Fibroblast of peridontal ligament (primary cell): ENCODE results near the gene ARL4D.
"Not testable (repeated sequence)": the region's sequence is repeated elsewhere in the genome, so short reads cannot be mapped to it uniquely, and the experiment has no call there.

Experiments
- DNase-seq: peaks from one replicate; pipeline ENCODE4 v3.0.0-alpha.2; 2010; ENCODE audit errors: extremely low read depth

The ARL4D gene

DNA sequence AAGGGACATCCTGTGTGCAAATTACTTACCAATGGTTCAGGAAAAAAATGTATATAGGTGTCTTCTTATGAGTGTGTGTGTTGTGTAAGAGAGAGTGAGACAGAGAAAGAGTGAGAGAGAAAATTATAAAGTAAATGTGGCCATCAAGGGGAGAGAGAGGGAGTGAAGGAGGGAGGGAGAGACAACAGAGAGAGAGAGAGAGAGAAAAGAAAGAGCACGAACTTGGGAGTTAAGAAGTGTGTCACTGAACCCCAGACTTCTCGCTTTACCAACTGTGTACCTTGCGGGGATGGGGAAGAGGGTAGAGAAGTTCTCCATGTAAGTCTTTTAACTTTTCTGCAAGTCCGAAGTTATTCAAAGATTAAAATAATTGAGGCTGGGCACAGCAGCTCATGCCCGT is 28.8 kb upstream of the ARL4D start:
- DNase-seq, result no peak

- DNase-seq, result no peak
Measured at GRCh38 chr17:43371227-43371821, 27.5 kb upstream of the ARL4D start.

DNA sequence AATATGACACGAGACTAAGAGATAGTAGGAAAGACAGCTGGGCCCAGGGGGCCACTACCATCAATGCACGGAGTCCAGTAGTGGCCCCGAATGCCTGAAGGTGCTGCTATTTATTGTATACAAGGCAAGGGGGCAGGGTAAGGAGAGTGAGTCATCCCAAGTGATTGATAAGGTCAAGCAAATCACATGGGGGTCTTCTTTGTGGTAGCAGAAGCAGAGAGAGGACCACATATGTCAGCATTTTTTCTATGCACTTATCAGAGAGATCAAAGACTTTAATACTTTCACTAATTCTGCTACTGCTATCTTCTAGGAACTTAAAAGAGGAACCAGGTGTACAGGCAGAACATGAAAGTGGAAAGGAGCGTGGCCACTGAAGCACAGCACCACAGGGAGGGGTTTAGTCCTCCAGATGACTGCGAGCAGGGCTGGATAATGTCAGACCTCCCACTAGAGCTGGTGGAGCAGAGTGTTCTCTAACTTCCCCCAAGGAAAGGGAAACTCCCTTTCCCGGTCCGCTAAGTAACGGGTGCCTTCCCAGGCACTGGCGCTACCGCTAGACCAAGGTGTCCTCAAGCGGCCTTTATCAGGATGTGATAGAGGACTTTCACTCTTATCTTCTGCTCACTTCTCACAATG is 26.4 kb upstream of the ARL4D start:
- no peak for DNase-seq

DNA sequence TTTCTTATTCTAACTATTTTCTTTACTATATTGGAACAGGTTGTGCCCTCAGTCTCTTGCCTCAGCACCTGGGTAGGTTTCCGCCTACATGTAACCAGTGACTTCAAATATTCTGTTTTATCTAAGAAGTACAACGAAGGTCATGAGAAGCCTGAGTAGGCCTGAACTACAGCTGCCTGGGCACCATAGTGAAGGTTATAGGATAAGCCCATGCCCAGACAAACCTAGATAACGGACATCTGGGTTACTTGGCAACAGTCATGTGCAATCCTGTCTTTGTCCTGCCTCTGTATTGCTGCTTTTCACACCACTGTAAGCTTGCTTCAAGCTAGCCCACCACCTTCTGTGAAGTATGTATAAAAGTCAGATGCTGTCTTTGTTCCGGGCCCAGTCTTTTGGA is 25.4 kb upstream of the ARL4D start:
- no peak for DNase-seq

GRCh38 chr17:43375915-43376314 is 22.9 kb upstream of the ARL4D start:
- DNase-seq, result not testable (repeated sequence)

DNA sequence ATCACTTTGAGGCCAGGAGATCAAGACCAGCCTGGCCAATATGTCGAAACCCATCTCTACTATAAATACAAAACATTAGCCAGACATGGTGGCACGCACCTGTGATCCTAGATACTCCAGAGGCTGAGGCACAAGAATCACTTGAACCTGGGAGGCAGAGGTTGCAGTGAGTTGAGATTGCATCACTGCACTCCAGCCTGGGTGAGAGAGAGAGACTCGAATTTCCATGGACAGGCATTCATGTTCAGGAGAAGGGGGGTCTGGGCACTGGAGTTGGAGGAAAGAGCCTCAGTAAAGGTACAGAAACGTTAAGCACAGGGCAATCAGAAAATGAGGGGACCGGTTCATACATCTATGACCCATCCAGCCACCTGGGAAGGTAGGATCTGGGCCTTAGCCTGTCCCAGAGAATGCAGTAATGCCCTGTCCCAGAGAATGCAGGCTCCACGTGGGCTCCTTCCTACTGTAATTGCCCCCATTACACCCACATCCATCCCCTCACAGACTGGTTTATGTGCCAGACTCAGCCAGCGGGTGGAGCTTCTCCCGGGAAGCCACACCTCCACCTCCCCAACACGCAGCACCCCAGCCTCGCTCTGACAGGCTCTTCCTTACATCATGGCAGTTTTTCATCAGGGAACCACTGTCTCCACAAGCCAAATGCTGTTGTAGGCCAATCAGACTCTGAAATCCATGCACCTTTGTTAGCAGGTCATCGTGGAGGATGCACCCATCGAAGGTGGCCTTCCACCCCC is 21.6 kb upstream of the ARL4D start:
- no peak for DNase-seq

DNA sequence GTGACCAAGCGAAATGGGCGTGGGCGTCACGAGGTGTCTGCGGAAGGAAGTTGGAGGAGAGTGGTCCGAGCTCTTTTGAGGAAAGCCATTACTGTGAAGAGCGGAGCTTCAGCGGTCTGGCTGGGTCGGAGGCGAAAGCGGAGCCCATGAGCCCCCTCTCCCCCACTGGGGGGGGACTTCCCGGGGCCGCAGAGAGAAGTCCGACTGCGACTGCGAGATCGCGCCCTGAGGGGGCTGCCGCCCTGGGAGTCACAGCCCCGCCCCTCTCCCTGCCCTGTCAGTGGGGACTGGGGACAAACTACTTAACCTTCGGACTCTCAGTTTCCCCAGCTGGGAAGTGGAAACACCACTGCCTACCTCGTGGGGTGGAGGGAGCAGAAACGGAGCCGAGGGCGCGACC is 20.0 kb upstream of the ARL4D start:
- no peak for DNase-seq

- DNase-seq, result no peak
Measured at GRCh38 chr17:43380307-43380706, 18.5 kb upstream of the ARL4D start.

- DNase-seq, result no peak
Measured at GRCh38 chr17:43381204-43381603, 17.6 kb upstream of the ARL4D start.

GRCh38 chr17:43381621-43382020 is 17.2 kb upstream of the ARL4D start:
- DNase-seq, result no peak

- no peak for DNase-seq
Measured at GRCh38 chr17:43382776-43383175, 16.0 kb upstream of the ARL4D start.

DNA sequence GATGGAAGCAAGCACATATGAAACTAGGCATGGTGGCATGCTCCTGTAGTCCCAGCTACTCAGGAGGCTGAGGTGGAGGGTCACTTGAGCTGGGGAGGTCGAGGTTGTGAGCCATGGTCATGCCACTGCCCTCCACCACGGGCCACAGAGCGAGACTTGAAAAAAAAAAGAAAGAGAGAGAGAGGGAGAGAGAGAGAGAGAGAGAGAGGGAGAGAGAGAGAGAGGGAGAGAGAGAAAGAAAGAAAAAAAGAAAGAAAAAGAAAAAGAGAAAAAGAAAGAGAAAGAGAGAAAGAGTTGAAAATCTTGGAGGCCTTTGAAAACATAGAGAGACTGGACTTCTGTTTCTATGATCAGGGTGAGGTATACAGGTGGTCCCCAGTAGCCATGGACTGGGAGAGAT is 15.4 kb upstream of the ARL4D start:
- no peak for DNase-seq

DNA sequence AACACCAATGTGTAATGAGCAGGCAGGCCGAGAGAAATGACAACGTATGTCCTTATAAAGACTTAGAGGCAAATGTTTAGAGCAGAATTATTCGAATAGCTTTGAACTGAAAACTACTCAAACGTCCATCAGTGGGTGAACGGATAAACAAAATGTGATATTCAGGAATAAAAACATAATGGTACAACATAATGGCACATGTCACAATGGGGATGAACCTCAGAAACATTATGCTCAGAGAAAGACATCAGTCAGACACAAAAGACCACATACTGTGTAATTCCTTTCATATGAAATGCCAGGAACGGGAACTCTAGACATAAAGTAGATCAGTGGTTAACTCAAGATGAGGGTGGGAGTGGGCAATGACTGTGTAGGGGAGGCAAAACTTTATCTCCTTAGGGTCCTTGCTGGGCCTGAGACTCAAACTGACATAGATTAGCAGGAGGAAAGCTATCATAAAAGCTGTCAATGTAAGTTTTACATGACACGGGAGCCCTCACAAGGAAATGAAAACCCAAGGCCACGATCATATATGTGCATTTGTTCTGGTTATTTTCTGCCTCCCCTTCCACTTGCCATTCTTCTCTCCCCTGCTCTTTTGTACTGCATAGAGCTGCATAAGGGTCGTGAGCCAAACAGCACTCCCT is 14.8 kb upstream of the ARL4D start:
- no peak for DNase-seq

- no peak for DNase-seq
Measured at GRCh38 chr17:43384476-43384862, 14.3 kb upstream of the ARL4D start.

DNA sequence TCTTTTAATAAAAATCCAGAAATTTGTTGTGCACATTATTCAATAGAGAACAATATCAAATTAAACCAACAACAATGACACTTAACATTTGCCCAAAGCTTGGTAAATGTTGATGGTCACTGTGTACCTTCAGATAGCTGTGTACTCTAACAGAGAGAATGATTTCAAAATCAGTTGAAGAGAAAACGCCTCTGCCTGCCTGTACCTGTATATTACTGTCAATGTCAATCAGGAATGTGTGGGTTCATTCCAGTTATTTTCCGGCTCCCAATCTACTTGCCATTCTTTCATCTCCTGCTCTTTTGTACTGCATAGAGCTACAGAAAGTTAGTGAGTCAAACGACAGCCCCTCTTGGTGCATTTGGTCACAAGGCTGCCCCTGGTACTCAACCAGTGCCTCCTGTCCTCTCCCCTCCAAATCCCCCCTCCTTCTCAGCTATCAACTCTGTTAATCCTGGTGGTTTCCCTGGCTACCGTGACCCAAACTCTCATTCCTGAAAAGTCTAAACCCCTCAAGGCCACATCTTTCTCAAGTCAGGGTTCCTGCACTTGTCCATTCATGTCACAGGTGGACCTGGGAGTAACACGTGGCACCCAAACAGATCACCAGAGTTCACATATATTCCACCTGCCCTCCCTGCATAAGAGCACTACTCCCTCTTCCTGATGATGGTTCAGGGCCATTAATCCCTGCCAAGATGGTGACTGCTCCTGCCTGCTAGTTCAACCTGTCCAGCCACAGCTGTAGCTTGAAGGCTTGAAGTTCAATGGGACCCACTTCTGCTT is 13.6 kb upstream of the ARL4D start:
- no peak for DNase-seq

GRCh38 chr17:43388359-43389045 is 10.3 kb upstream of the ARL4D start:
- peak; percentile 92 for DNase-seq

DNA sequence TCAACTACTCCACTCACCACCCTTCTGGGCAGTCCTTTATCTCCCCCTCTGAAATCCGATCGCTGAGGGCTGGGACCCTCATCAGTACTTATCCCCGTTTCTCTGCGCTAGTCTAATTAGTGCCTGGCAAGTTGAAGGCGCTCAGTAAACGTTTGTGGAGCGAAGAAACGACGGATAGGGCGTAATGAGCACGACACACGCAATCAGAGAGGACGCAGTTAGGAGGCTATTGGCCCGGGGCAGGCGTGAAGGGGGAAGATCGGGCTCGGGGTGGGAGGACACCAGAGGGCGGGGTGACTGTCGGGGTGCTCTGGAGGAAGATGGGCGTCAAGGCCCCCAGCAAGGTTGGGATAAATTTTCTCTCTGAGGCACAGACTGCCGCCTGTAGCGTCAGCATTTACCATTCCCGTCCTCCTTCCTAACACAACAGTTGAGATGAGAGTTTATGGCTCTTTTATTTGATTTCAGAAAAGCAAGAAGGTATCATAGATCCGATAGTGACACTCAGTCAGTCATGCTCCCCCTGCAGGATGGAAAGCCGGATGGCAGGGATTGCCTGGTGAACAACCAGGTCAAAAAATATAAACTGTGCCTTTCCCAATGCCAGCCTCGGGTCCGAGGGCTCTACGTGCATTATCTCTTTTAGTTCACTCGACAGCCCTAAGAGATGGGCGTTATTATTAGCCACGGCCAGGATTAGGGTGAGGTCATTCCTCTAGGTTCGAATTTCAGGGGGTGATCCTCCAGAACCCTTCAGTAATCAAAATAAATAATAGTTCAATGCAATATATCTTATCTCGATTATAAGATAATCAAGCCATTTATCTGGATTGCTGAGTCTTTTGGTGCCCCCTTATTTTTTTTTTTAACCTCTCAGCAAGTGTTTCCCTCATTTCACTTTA is 9.5 kb upstream of the ARL4D start:
- peak; percentile 84 for DNase-seq

DNA sequence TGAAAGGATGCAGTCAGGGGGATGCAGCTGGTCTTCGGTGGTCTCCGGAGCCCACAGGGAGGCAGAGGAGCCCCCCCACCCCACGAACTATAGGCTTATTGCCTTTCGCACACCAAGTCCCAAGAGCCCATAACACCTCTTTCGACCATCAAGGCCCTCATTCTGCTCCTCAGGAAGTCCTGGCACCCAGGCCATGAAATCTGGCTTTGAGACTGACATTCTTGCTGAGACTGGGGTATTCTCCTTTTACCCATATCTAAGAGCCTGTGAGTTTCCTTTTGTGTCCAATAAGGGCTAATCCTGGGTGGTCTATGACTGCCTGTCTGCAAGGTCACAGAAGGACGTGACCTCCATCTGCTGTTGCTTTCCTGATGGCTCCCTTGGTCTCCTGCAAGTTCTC is 6.4 kb upstream of the ARL4D start:
- DNase-seq, result no peak

DNA sequence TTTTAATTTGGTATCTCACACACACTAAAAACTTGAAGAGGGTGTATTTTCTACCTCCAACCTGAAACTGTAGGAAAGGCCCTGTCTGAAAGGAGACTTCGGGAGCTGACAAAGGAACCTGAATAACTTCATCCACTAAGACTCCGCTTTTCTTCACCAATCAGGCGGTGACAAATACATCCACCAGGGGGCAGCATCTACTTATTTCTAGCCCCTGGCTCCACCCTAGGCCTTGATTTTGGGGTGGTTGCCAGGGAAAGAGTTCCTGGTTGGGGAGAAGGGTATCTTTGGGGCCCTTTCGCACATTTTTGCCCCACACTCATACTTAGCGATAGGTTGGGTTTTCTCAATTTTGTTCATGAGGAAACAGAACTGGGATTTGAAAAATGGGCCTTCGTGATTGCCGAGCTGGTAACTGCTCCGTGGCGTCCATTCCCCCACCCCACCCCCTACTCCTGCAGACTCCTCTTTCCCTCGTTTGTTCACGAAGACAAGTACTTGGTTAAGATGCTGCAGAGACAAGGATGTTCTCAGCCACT is 4.8 kb upstream of the ARL4D start:
- peak; percentile 95 for DNase-seq

GRCh38 chr17:43394696-43395095 is 4.1 kb upstream of the ARL4D start:
- not testable (repeated sequence) for DNase-seq
